Endodermal cell (in vitro differentiated cells): ENCODE measurements around the gene TRPV6. TPM values are rescaled to one million over a fixed set of nuclear protein-coding genes. Genes with fewer than 3 reads are reported as not detected.
A peak's percentile ranks its signal among the peaks of the same experiment; 100 is the strongest.

Experiments
- DNase-seq: peaks from one replicate; pipeline ENCODE4 v3.0.0-alpha.2; 2017
- H3K27ac ChIP-seq: 2 replicates; pipeline ENCODE4 v1.5.1; 2013; ENCODE audit warnings: mild to moderate bottlenecking, low read depth, low read length, moderate library complexity
- H3K27me3 ChIP-seq: 2 replicates; pipeline ENCODE4 v1.6.1; 2013; ENCODE audit warnings: mild to moderate bottlenecking, low read length, moderate library complexity; ENCODE audit not compliant: insufficient read depth, control insufficient read depth, poor library complexity, severe bottlenecking
- H3K36me3 ChIP-seq: 2 replicates; pipeline ENCODE4 v1.7.0; 2013; ENCODE audit warnings: mild to moderate bottlenecking, low read length, moderate library complexity; ENCODE audit not compliant: control insufficient read depth, insufficient read depth
- H3K4me1 ChIP-seq: one replicate; pipeline ENCODE4 v1.7.0; 2013; ENCODE audit warnings: low read length; ENCODE audit not compliant: control insufficient read depth, insufficient read depth
- H3K4me3 ChIP-seq: 2 replicates; pipeline ENCODE4 v1.5.1; 2013; ENCODE audit warnings: mild to moderate bottlenecking, low read length, moderate library complexity
- H3K9ac ChIP-seq: 2 replicates; pipeline ENCODE4 v1.6.1; 2013; ENCODE audit warnings: mild to moderate bottlenecking, low read length, moderate library complexity; ENCODE audit not compliant: poor library complexity, severe bottlenecking; ENCODE audit errors: extremely low read depth
- H3K9me3 ChIP-seq: 2 replicates; pipeline ENCODE4 v1.6.1; 2013; ENCODE audit warnings: mild to moderate bottlenecking, low read length, moderate library complexity; ENCODE audit not compliant: control insufficient read depth
- H3K27ac Mint-ChIP-seq: 2 replicates; pipeline ENCODE4 v1.8.0; 2020; ENCODE audit warnings: mixed read lengths
- H3K27me3 Mint-ChIP-seq: 2 replicates; pipeline ENCODE4 v1.8.0; 2021; ENCODE audit warnings: mild to moderate bottlenecking, mixed read lengths; ENCODE audit not compliant: insufficient read depth
- H3K36me3 Mint-ChIP-seq: 2 replicates; pipeline ENCODE4 v1.8.0; 2020; ENCODE audit warnings: low read depth, mixed read lengths
- H3K4me1 Mint-ChIP-seq: 2 replicates; pipeline ENCODE4 v1.8.0; 2020; ENCODE audit warnings: mixed read lengths
- H3K4me3 Mint-ChIP-seq: 2 replicates; pipeline ENCODE4 v1.8.0; 2020; ENCODE audit warnings: mild to moderate bottlenecking, moderate library complexity, mixed read lengths
- H3K9me3 Mint-ChIP-seq: 2 replicates; pipeline ENCODE4 v1.8.0; 2020; ENCODE audit warnings: mild to moderate bottlenecking, mixed read lengths
- WGBS, 2 experiments: methylation state at CpG; one replicate each; pipeline versions ENCODE4 v1.1.5 to v1.1.7; 2013; ENCODE audit warnings: missing lambda C conversion rate in 2 of 2, mixed read lengths in 1 of 2; ENCODE audit not compliant: insufficient coverage in 1 of 2, insufficient read length in 1 of 2; 5-methylcytosine and 5-hydroxymethylcytosine counted together
- total RNA-seq, 2 donors: library from RNA; stranded (reverse); fragmentation: NEBNext Ultra II Directional in 1 of 2; extraction: Animal tissue kit (Norgen Biotek cat#: 25700) in 1 of 2; gene quantifications; 2 replicates in 1 of 2; 3 replicates in 1 of 2; pipeline ENCODE4 v1.2.1, GENCODE V29; 2021
- TF ChIP-seq, protein P1 (sequence below): fragments of 200-600 bp; sonication (generic); conservative IDR thresholded peaks from 2 replicates; pipeline ENCODE4 v1.5.0; 2021; ENCODE audit warnings: antibody characterized with exemption, mild to moderate bottlenecking

TRPV6 gene
- total RNA-seq, 2 donors from 2014 or later: 2.7 to 4.1 TPM

DNA sequence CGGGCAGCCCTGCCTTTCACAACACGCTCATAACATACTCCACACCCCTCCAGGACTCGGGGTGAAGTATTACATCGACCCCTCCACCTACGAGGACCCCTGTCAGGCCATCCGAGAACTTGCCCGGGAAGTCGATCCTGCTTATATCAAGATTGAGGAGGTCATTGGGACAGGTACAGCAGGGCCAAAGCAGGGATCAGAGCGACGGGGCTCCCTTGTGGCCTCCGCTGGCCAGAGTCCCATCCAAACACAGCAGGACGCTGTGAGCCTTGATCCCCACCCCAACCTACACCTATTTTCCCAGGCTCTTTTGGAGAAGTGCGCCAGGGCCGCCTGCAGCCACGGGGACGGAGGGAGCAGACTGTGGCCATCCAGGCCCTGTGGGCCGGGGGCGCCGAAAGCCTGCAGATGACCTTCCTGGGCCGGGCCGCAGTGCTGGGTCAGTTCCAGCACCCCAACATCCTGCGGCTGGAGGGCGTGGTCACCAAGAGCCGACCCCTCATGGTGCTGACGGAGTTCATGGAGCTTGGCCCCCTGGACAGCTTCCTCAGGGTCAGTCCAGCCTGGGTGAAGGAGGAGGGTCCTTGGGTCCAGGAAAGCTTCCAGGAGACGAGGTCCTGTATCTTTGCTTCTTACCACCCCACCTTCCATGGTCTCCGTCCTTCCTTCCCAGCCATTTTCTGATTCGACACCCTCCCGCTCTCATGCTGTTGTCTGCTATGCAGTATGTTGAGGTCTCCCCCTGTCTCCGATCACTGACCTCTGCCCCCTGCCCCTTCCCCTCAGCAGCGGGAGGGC, 17.2 kb downstream of the TRPV6 start:
- no peak overlapping the region for H3K4me3 Mint-ChIP-seq
- Histone ChIP-seq H3K4me3 (no peak overlapping the region), H3K9me3 (no peaks in the 10 kb centered on the region), H3K27ac (no peak overlapping the region), H3K36me3 (peaks cover 16% of the 10 kb centered on the region), H3K27me3 (no peaks in the 10 kb centered on the region), H3K9ac (no peak overlapping the region), H3K4me1 (no peaks in the 10 kb centered on the region)
- no peaks in the 10 kb centered on the region for H3K27me3 Mint-ChIP-seq
- peak; percentile 35 for DNase-seq
- TF ChIP-seq, protein P1, sequence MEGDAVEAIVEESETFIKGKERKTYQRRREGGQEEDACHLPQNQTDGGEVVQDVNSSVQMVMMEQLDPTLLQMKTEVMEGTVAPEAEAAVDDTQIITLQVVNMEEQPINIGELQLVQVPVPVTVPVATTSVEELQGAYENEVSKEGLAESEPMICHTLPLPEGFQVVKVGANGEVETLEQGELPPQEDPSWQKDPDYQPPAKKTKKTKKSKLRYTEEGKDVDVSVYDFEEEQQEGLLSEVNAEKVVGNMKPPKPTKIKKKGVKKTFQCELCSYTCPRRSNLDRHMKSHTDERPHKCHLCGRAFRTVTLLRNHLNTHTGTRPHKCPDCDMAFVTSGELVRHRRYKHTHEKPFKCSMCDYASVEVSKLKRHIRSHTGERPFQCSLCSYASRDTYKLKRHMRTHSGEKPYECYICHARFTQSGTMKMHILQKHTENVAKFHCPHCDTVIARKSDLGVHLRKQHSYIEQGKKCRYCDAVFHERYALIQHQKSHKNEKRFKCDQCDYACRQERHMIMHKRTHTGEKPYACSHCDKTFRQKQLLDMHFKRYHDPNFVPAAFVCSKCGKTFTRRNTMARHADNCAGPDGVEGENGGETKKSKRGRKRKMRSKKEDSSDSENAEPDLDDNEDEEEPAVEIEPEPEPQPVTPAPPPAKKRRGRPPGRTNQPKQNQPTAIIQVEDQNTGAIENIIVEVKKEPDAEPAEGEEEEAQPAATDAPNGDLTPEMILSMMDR: no peak
- no peaks in the 10 kb centered on the region for H3K9me3 Mint-ChIP-seq
- H3K36me3 Mint-ChIP-seq: peaks cover 50% of the 10 kb centered on the region
- no peak overlapping the region for H3K27ac Mint-ChIP-seq
- WGBS, 2 experiments: 92 to 94% methylated on average over 7 to 30 of the region's 31 CpGs
- H3K4me1 Mint-ChIP-seq: peaks cover 4% of the 10 kb centered on the region

DNA sequence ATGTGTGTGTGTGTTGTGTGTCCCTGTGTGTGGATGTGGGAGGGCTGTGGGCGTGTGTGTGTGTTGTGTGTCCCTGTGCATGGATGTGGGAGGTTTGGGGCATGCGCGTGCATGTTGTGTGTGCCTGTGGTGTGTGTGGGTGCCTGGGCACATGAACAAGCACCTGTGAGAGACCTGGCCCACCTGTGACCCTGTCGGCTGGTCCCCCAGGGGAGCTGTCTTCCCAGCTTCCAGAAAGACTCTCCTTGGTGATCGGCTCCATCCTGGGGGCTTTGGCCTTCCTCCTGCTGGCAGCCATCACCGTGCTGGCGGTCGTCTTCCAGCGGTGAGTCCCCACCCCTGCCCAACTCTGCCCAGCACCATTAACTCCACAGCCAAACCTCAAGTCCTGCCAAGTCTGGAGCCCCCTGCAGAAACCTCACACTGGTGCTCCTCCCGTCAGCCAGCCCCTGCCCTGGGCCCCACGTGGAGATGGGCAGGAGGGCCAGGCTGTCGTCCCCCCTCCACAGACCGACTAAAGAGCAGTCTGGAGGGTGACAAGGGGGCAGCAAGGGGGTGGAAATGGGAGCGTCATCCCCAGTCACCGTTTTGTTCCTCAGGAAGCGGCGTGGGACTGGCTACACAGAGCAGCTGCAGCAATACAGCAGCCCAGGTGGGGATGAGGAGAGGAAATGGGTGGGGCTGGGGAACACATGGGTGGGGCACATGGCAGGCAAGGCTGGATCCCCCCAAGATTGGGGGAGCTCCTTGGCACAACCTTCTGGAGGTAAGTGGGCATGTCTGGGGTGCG, 18.0 kb downstream of the TRPV6 start:
- H3K4me1 ChIP-seq: no peaks in the 10 kb centered on the region
- DNase-seq: peak; percentile 36
- peaks cover 21% of the 10 kb centered on the region for H3K36me3 ChIP-seq
- Mint-ChIP-seq H3K4me3 (no peak overlapping the region), H3K36me3 (peaks cover 50% of the 10 kb centered on the region), H3K9me3 (no peaks in the 10 kb centered on the region), H3K4me1 (peaks cover 4% of the 10 kb centered on the region), H3K27ac (no peak overlapping the region), H3K27me3 (no peaks in the 10 kb centered on the region)
- TF ChIP-seq, protein P1: no peak
- H3K9me3 ChIP-seq: no peaks in the 10 kb centered on the region
- WGBS, 2 experiments: 92% methylated on average over 18 of the region's 18 CpGs; no CpG with 5 or more reads in 1 of the 2 experiments
- H3K27me3 ChIP-seq: no peaks in the 10 kb centered on the region
- no peak overlapping the region for H3K9ac ChIP-seq
- no peak overlapping the region for H3K27ac ChIP-seq
- H3K4me3 ChIP-seq: no peak overlapping the region

DNA sequence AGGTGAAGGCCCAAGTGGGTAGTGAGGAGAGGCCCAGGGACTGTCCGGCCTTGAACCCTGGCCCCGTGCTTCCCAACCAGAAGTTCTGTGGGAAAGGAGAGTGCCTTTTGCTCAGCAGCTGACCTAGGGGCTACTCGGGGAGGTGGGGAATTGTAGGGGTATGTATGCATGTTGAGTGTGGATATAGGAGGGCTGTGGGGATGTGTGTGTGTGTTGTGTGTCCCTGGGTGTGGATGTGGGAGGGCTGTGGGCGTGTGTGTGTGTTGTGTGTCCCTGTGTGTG, 18.5 kb downstream of the TRPV6 start:
- no peaks in the 10 kb centered on the region for H3K27me3 Mint-ChIP-seq
- H3K27ac Mint-ChIP-seq: no peak overlapping the region
- H3K4me1 Mint-ChIP-seq: peaks cover 9% of the 10 kb centered on the region
- no peak for DNase-seq
- TF ChIP-seq, protein P1: no peak
- Histone ChIP-seq H3K4me3 (no peak overlapping the region), H3K9ac (no peak overlapping the region), H3K27ac (no peak overlapping the region), H3K27me3 (no peaks in the 10 kb centered on the region), H3K9me3 (no peaks in the 10 kb centered on the region), H3K36me3 (peaks cover 26% of the 10 kb centered on the region), H3K4me1 (no peaks in the 10 kb centered on the region)
- H3K4me3 Mint-ChIP-seq: no peak overlapping the region
- WGBS, 2 experiments: 80 to 100% methylated on average over 2 to 4 of the region's 4 CpGs
- H3K9me3 Mint-ChIP-seq: no peaks in the 10 kb centered on the region
- peaks cover 50% of the 10 kb centered on the region for H3K36me3 Mint-ChIP-seq
